Esophagus squamous epithelium (tissue), 4 donors: Measurements from ENCODE around the gene PHF12.

Source experiments
- POLR2A ChIP-seq, 4 donors: fragments of 450-650 bp; IDR thresholded peaks; one replicate each; pipeline ENCODE4 v1.6.1; 2017; ENCODE audit warnings: antibody characterized with exemption in 4 of 4, mild to moderate bottlenecking in 4 of 4, moderate library complexity in 3 of 4
- TF ChIP-seq, protein P1 (sequence below), 6 experiments: fragments of 450-650 bp in 4 of 6; fragments of 200-600 bp in 2 of 6; sonication (generic) in 2 of 6; IDR thresholded peaks; one replicate each; pipeline ENCODE4 v1.5.1; 2016 to 2019; ENCODE audit warnings: antibody characterized with exemption in 6 of 6, mild to moderate bottlenecking in 4 of 6, moderate library complexity in 4 of 6

DNA sequence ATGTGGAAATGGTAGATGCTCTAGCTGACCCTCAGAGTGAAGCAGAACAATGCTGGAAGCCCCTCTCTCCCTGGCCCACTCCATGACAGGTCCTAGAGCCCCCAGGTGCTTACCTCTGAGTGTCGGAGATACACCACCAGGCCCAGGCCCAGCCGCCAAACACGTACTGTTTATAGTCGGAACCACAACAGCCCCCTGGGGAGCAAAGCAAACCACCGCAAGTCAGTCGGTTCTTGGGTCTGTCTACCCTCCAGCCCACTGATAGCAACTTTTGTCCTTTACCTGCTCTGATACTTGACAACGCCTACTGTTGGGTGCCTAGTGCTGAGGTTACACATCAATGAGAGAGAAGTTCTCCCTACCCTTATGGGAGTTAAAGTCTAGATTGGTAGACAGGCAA lies 62.5 kb downstream of the PHF12 start:
- TF ChIP-seq POLR2A (IDR thresholded peaks at IDR 0.05): no peak
- TF ChIP-seq, protein P1, sequence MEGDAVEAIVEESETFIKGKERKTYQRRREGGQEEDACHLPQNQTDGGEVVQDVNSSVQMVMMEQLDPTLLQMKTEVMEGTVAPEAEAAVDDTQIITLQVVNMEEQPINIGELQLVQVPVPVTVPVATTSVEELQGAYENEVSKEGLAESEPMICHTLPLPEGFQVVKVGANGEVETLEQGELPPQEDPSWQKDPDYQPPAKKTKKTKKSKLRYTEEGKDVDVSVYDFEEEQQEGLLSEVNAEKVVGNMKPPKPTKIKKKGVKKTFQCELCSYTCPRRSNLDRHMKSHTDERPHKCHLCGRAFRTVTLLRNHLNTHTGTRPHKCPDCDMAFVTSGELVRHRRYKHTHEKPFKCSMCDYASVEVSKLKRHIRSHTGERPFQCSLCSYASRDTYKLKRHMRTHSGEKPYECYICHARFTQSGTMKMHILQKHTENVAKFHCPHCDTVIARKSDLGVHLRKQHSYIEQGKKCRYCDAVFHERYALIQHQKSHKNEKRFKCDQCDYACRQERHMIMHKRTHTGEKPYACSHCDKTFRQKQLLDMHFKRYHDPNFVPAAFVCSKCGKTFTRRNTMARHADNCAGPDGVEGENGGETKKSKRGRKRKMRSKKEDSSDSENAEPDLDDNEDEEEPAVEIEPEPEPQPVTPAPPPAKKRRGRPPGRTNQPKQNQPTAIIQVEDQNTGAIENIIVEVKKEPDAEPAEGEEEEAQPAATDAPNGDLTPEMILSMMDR (IDR thresholded peaks at IDR 0.05): no peak
